ENCODE data around the gene CCDC24.

Gene CCDC24

GRCh38 chr1:44030605-44031251 lies 39.3 kb downstream of the CCDC24 start:
- Histone ChIP-seq H2AFZ (ENCODE audit: low read length) (peak overlapping the region; percentile 97), H3K4me2 (ENCODE audit: low read depth, low read length, poor library complexity, severe bottlenecking) (peak overlapping the region; percentile 84), H3K9me3 (ENCODE audit: insufficient read depth, low read depth, low read length) (no peaks in the 10 kb centered on the region), H3K9me2 (replicated peaks; ENCODE audit: low read depth, low read length) (no peaks in the 10 kb centered on the region), H3K79me2 (ENCODE audit: insufficient read depth, low read length) (no peaks in the 10 kb centered on the region), H3K27me3 (ENCODE audit: insufficient read depth, low read length, poor library complexity, severe bottlenecking) (no peaks in the 10 kb centered on the region), H3K4me3 (ENCODE audit: low read length, poor library complexity, severe bottlenecking) (peak overlapping the region; percentile 82), H3K9ac (ENCODE audit: low read depth, low read length, poor library complexity, severe bottlenecking) (peak overlapping the region; percentile 74), H4K20me1 (ENCODE audit: insufficient read depth, low read length, poor library complexity, severe bottlenecking) (no peaks in the 10 kb centered on the region), H3K36me3 (ENCODE audit: insufficient read depth, low read length) (no peaks in the 10 kb centered on the region), H3F3A (ENCODE audit: low read depth) (no peaks in the 10 kb centered on the region), H3K4me1 (ENCODE audit: insufficient read depth, low read length, poor library complexity, severe bottlenecking) (peaks cover 16% of the 10 kb centered on the region)
- TF ChIP-seq EZH2phosphoT487 (IDR thresholded peaks at IDR 0.05; ENCODE audit: borderline replicate concordance) (no peak), CTCF (conservative IDR thresholded peaks at IDR 0.05; ENCODE audit: low read length) (peak; percentile 37)

- H3K4me2 ChIP-seq (ENCODE audit: low read depth, low read length, poor library complexity, severe bottlenecking): peak within 1 kb of the TSS; percentile 84
- no peaks in the 10 kb centered on the region for H3F3A ChIP-seq (ENCODE audit: low read depth)
- no peaks in the 10 kb centered on the region for H3K36me3 ChIP-seq (ENCODE audit: insufficient read depth, low read length)
- no peaks in the 10 kb centered on the region for H3K9me2 ChIP-seq (replicated peaks; ENCODE audit: low read depth, low read length)
- peak within 1 kb of the TSS; percentile 97 for H2AFZ ChIP-seq (ENCODE audit: low read length)
- H3K9ac ChIP-seq (ENCODE audit: low read depth, low read length, poor library complexity, severe bottlenecking): peak within 1 kb of the TSS; percentile 74
- peaks cover 16% of the 10 kb centered on the region for H3K4me1 ChIP-seq (ENCODE audit: insufficient read depth, low read length, poor library complexity, severe bottlenecking)
- H3K4me3 ChIP-seq (ENCODE audit: low read length, poor library complexity, severe bottlenecking): peak within 1 kb of the TSS; percentile 82
- no peaks in the 10 kb centered on the region for H3K27me3 ChIP-seq (ENCODE audit: insufficient read depth, low read length, poor library complexity, severe bottlenecking)
- H4K20me1 ChIP-seq (ENCODE audit: insufficient read depth, low read length, poor library complexity, severe bottlenecking): no peaks in the 10 kb centered on the region
- no peaks in the 10 kb centered on the region for H3K79me2 ChIP-seq (ENCODE audit: insufficient read depth, low read length)
- no peaks in the 10 kb centered on the region for H3K9me3 ChIP-seq (ENCODE audit: insufficient read depth, low read depth, low read length)
- TF ChIP-seq CTCF (conservative IDR thresholded peaks at IDR 0.05; ENCODE audit: low read length) (no peak), EZH2phosphoT487 (IDR thresholded peaks at IDR 0.05; ENCODE audit: borderline replicate concordance) (no peak)
These were observed 40.1 kb downstream of the CCDC24 start, which contains the start of gene SLC6A9 for GRCh38 chr1:44031252-44032169. Gene SLC6A9 (minus strand): TSS chr1:44031462. CDS start chr1:44024277, 7,185 bp downstream.

DNA sequence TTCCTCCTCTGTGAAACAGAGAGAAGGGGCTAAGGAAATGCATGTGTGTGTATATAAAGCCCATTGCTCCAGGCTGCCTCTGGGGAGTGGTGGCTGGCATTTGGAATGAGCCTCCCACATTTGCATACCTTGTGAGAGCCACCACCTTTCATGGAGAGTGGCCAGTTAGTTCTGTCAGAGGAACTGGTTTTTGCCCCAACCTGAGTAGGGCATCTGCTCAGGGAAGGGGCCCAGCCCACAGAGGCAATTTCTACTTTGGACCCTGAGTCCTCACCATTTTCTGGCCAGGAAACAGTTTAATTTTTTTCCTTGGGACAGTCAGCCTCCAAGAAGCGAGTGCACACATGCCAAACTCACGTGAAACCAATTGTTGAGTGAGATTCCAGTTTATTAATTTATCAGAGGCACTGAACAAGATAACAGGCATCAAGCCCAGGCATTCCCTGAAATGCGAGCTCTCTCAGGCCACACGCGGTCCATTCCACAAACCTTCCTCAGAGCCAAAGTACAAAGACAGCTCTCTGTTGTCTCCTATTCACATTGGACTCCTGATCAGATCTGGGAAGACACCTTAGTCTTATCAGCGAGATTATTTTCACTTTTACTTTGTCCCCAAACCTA lies 40.9 kb downstream of the CCDC24 start:
- Histone ChIP-seq H3K27me3 (ENCODE audit: insufficient read depth, low read length, poor library complexity, severe bottlenecking) (no peaks in the 10 kb centered on the region), H4K20me1 (ENCODE audit: insufficient read depth, low read length, poor library complexity, severe bottlenecking) (no peaks in the 10 kb centered on the region), H3K4me3 (ENCODE audit: low read length, poor library complexity, severe bottlenecking) (no peak overlapping the region), H3K36me3 (ENCODE audit: insufficient read depth, low read length) (no peaks in the 10 kb centered on the region), H3K4me2 (ENCODE audit: low read depth, low read length, poor library complexity, severe bottlenecking) (no peak overlapping the region), H2AFZ (ENCODE audit: low read length) (no peak overlapping the region), H3K9me3 (ENCODE audit: insufficient read depth, low read depth, low read length) (no peaks in the 10 kb centered on the region), H3K9ac (ENCODE audit: low read depth, low read length, poor library complexity, severe bottlenecking) (no peak overlapping the region), H3K79me2 (ENCODE audit: insufficient read depth, low read length) (no peaks in the 10 kb centered on the region), H3K9me2 (replicated peaks; ENCODE audit: low read depth, low read length) (no peaks in the 10 kb centered on the region), H3F3A (ENCODE audit: low read depth) (no peaks in the 10 kb centered on the region), H3K4me1 (ENCODE audit: insufficient read depth, low read length, poor library complexity, severe bottlenecking) (peaks cover 16% of the 10 kb centered on the region)
- TF ChIP-seq CTCF (conservative IDR thresholded peaks at IDR 0.05; ENCODE audit: low read length) (no peak), EZH2phosphoT487 (IDR thresholded peaks at IDR 0.05; ENCODE audit: borderline replicate concordance) (no peak)

All from Loucy (cell line).